Testis (tissue), 2 donors: ENCODE measurements around the gene NAV3.

ENCODE experiments used
- CTCF ChIP-seq, 3 experiments: fragments of 450-650 bp in 2 of 3; fragments of 200-600 bp in 1 of 3; sonication (generic) in 1 of 3; IDR thresholded peaks; one replicate each; pipeline ENCODE4 v1.5.1; 2016 to 2019; ENCODE audit warnings: antibody characterized with exemption in 3 of 3, mild to moderate bottlenecking in 2 of 3, moderate library complexity in 1 of 3
- POLR2A ChIP-seq: fragments of 450-650 bp; IDR thresholded peaks from one replicate; pipeline ENCODE4 v1.6.1; 2017; ENCODE audit warnings: antibody characterized with exemption, mild to moderate bottlenecking, moderate library complexity

GRCh38 chr12:78185109-78185508 lies 354.4 kb downstream of the NAV3 start:
- TF ChIP-seq CTCF (IDR thresholded peaks at IDR 0.05) = no peak
- TF ChIP-seq POLR2A = no peak
